Neural progenitor cell (in vitro differentiated cells): ENCODE data around the gene ATG10.

Source experiments
- EZH2 ChIP-seq: fragments of 200-600 bp; sonication (generic); IDR thresholded peaks from 2 replicates; pipeline ENCODE4 v1.6.1; 2017; ENCODE audit warnings: antibody characterized with exemption, mild to moderate bottlenecking, moderate library complexity
- TF ChIP-seq, protein P1 (sequence below): fragments of 200-600 bp; sonication (generic); IDR thresholded peaks from 2 replicates; pipeline ENCODE4 v1.5.1; 2017; ENCODE audit warnings: antibody characterized with exemption, mild to moderate bottlenecking

DNA sequence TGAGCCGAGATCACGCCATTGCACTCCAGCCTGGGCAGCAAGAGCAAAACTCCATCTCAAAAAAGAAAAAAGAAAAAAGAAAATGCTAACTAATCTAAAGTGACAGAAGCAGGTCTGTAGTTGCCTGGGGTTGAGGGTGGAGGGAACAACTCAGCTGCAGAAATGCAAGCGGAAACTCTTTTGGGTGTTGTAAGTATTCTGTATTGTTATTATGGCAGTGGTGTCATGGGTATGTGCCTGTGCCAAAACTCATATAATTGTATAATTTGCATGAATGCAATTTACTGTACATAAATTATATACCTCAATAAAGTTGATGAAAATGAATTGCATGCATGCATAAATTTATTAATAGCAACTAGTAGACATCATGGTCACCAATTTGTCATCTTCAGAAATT lies 329.4 kb downstream of the ATG10 start:
- TF ChIP-seq, protein P1, sequence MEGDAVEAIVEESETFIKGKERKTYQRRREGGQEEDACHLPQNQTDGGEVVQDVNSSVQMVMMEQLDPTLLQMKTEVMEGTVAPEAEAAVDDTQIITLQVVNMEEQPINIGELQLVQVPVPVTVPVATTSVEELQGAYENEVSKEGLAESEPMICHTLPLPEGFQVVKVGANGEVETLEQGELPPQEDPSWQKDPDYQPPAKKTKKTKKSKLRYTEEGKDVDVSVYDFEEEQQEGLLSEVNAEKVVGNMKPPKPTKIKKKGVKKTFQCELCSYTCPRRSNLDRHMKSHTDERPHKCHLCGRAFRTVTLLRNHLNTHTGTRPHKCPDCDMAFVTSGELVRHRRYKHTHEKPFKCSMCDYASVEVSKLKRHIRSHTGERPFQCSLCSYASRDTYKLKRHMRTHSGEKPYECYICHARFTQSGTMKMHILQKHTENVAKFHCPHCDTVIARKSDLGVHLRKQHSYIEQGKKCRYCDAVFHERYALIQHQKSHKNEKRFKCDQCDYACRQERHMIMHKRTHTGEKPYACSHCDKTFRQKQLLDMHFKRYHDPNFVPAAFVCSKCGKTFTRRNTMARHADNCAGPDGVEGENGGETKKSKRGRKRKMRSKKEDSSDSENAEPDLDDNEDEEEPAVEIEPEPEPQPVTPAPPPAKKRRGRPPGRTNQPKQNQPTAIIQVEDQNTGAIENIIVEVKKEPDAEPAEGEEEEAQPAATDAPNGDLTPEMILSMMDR: no peak
- no peak for TF ChIP-seq EZH2
